Activated naive CD4-positive, alpha-beta T cell treated with anti-CD3 and anti-CD28 coated beads, Interleukin-2, amount 50 U/mL, for 24 hours (primary cell): ENCODE measurements around the gene SIMC1.

Experiments used
- H3K27ac Mint-ChIP-seq: one replicate; pipeline ENCODE4 v1.8.0; 2021; ENCODE audit warnings: mild to moderate bottlenecking, mixed read lengths
- H3K27me3 Mint-ChIP-seq: one replicate; pipeline ENCODE4 v1.8.0; 2021; ENCODE audit warnings: mixed read lengths
- H3K36me3 Mint-ChIP-seq: one replicate; pipeline ENCODE4 v1.8.0; 2021; ENCODE audit warnings: mixed read lengths
- H3K4me1 Mint-ChIP-seq: one replicate; pipeline ENCODE4 v1.8.0; 2021; ENCODE audit warnings: mixed read lengths
- H3K4me3 Mint-ChIP-seq: one replicate; pipeline ENCODE4 v1.8.0; 2021; ENCODE audit warnings: mild to moderate bottlenecking, mixed read lengths
- H3K9me3 Mint-ChIP-seq: one replicate; pipeline ENCODE4 v1.8.0; 2021; ENCODE audit warnings: mixed read lengths

SIMC1 gene

DNA sequence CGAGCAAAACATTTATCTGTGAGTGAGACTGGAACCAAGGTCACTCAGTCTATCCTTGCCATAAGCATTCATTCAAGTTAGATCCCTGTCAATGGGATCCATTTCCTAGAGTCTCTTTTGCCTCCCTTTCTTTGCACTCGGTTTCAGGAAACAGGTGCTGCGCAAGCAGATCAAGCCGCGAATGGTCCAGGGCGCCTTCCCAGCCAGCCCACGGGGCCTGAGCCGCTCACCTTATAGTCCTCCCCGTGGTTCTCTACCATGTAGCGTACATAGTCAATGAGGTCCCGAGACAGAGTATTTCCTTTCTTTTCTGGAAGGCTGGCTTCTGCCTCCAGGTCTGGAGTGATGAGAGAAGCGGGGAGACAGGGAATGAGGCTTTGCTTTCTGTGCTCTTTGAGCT lies 146.8 kb downstream of the SIMC1 start:
- Mint-ChIP-seq H3K9me3 (no peaks in the 10 kb centered on the region), H3K27me3 (no peaks in the 10 kb centered on the region), H3K4me3 (no peak overlapping the region), H3K4me1 (peaks cover 34% of the 10 kb centered on the region), H3K36me3 (peaks cover 27% of the 10 kb centered on the region), H3K27ac (peak overlapping the region; percentile 12)

DNA sequence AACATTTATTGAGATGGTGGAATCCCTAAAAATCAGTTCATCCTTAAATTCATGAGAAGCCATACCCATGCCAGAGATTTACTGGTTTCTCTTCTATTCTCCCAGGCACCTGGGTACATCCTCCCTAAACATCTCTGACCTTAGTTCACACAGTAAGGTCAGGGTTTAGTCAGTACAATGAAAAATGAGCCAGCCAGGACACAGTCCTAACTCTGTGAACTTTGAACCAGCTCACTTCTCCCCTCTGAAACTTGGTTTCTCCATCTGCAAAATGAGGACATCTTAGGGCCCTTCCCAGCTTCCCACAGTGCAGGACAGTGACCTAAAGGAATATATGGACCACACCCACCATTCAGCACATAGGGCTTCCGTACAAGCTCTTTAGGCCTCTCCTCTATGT lies 148.3 kb downstream of the SIMC1 start:
- Mint-ChIP-seq H3K4me3 (peak overlapping the region; percentile 100), H3K36me3 (peaks cover 27% of the 10 kb centered on the region), H3K27ac (peak overlapping the region; percentile 17)

GRCh38 chr5:176387384-176387925 lies 149.2 kb downstream of the SIMC1 start:
- peak overlapping the region; percentile 100 for H3K4me3 Mint-ChIP-seq

More for the DNA sequence above, 148.3 kb downstream of the SIMC1 start:
- Mint-ChIP-seq H3K27me3 (no peaks in the 10 kb centered on the region), H3K9me3 (no peaks in the 10 kb centered on the region), H3K4me1 (peaks cover 32% of the 10 kb centered on the region)

GRCh38 chr5:176388003-176388443 lies 149.8 kb downstream of the SIMC1 start:
- Mint-ChIP-seq H3K9me3 (no peaks in the 10 kb centered on the region), H3K4me3 (peak overlapping the region; percentile 100), H3K36me3 (peaks cover 27% of the 10 kb centered on the region), H3K4me1 (peaks cover 32% of the 10 kb centered on the region), H3K27me3 (no peaks in the 10 kb centered on the region), H3K27ac (peak overlapping the region; percentile 100)

More at GRCh38 chr5:176387384-176387925, 149.2 kb downstream of the SIMC1 start:
- Mint-ChIP-seq H3K9me3 (no peaks in the 10 kb centered on the region), H3K4me1 (peaks cover 32% of the 10 kb centered on the region), H3K36me3 (peaks cover 27% of the 10 kb centered on the region), H3K27ac (peak overlapping the region; percentile 100), H3K27me3 (no peaks in the 10 kb centered on the region)

- Mint-ChIP-seq H3K4me3 (peak within 1 kb of the TSS; percentile 100), H3K36me3 (peaks cover 27% of the 10 kb centered on the region), H3K9me3 (no peaks in the 10 kb centered on the region), H3K27me3 (no peaks in the 10 kb centered on the region), H3K4me1 (peaks cover 32% of the 10 kb centered on the region), H3K27ac (peak within 1 kb of the TSS; percentile 100)
Measured at GRCh38 chr5:176388444-176389134, 150.4 kb downstream of the SIMC1 start, which contains the start of the genes HIGD2A and NOP16. TSS of gene HIGD2A (plus strand) at chr5:176388751. CDS start at chr5:176388820, 69 bp downstream. TSS of gene NOP16 (minus strand) at chr5:176388598. CDS start at chr5:176388539, 59 bp downstream.

GRCh38 chr5:176389135-176390123 lies 151.2 kb downstream of the SIMC1 start:
- Mint-ChIP-seq H3K27me3 (no peaks in the 10 kb centered on the region), H3K4me1 (peaks cover 28% of the 10 kb centered on the region), H3K9me3 (no peaks in the 10 kb centered on the region)

DNA sequence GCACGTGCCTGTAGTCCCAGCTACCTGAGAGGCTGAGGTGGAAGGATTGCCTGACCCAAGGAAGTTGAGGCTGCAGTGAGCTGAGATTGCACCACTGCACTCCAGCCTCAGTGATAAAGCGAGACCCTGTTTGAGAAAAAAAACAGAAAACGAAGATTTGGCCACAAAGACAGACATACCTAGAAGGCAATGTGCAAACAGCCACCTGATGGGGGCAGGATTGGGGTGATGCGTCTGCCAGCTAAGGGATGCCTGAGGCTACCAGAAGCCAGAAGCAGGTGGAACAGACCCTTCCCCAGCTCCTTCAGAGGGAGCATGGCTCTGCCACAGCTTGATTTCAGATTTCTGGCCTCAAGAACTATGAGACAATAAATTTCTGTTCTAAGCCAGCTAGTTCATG lies 153.3 kb downstream of the SIMC1 start:
- no peak overlapping the region for H3K27ac Mint-ChIP-seq
- peaks cover 17% of the 10 kb centered on the region for H3K36me3 Mint-ChIP-seq
- H3K4me3 Mint-ChIP-seq, result no peak overlapping the region

More at GRCh38 chr5:176389135-176390123, 151.2 kb downstream of the SIMC1 start:
- H3K4me3 Mint-ChIP-seq, result peak overlapping the region; percentile 100
- peak overlapping the region; percentile 100 for H3K27ac Mint-ChIP-seq
- H3K36me3 Mint-ChIP-seq, result peaks cover 27% of the 10 kb centered on the region

DNA sequence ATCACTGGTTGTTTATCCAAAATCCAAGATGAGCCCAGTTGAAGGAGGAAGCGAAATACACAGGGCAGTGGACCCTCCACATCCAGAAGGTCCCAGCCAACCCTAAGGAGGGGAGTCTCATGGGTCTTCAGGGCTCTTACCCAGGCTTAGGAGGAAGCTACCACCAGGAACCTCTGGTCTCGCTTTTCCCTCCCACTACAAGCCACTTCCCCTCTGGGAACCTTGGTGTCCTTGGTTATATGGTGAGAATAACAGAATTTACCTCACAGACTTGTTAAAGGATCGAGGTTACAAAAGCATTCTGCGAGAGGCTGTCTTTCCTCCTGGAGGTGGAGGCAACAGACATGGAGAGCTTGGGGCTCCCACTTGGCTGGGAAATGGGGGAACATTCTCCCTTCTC lies 153.8 kb downstream of the SIMC1 start:
- H3K9me3 Mint-ChIP-seq, result no peaks in the 10 kb centered on the region
- H3K4me1 Mint-ChIP-seq, result peaks cover 8% of the 10 kb centered on the region
- H3K27ac Mint-ChIP-seq, result peak overlapping the region; percentile 52
- H3K36me3 Mint-ChIP-seq, result peaks cover 12% of the 10 kb centered on the region
- no peak overlapping the region for H3K4me3 Mint-ChIP-seq
- H3K27me3 Mint-ChIP-seq, result no peaks in the 10 kb centered on the region

More for the DNA sequence above, 153.3 kb downstream of the SIMC1 start:
- Mint-ChIP-seq H3K4me1 (peaks cover 14% of the 10 kb centered on the region), H3K27me3 (no peaks in the 10 kb centered on the region), H3K9me3 (no peaks in the 10 kb centered on the region)

DNA sequence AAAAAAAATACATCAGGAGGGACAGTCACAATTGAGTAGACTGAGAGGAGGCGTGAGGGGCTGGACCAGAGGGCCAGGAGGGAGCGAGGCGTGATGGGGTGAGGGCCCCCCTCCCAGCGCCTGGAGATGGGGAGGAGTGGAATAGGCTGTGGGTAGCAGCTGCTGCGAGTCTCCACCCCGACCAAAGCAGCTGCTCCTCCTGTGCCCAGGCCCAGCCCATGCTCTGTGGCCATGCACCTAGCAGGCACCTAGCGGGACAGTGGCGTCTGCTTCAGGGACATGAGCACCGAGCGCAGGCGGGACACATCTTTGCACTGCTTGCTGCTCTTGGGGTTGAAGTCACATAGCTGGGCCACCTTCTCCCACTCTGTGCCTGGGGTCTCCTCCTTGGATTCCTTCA lies 154.3 kb downstream of the SIMC1 start:
- Mint-ChIP-seq H3K9me3 (no peaks in the 10 kb centered on the region), H3K36me3 (peaks cover 8% of the 10 kb centered on the region), H3K4me1 (peaks cover 4% of the 10 kb centered on the region), H3K4me3 (no peak overlapping the region), H3K27ac (no peak overlapping the region), H3K27me3 (no peaks in the 10 kb centered on the region)

GRCh38 chr5:176394096-176394495 lies 155.9 kb downstream of the SIMC1 start:
- Mint-ChIP-seq H3K27me3 (no peaks in the 10 kb centered on the region), H3K36me3 (peaks cover 1% of the 10 kb centered on the region), H3K27ac (no peak overlapping the region), H3K4me3 (no peak overlapping the region), H3K9me3 (no peaks in the 10 kb centered on the region), H3K4me1 (peaks cover 4% of the 10 kb centered on the region)

DNA sequence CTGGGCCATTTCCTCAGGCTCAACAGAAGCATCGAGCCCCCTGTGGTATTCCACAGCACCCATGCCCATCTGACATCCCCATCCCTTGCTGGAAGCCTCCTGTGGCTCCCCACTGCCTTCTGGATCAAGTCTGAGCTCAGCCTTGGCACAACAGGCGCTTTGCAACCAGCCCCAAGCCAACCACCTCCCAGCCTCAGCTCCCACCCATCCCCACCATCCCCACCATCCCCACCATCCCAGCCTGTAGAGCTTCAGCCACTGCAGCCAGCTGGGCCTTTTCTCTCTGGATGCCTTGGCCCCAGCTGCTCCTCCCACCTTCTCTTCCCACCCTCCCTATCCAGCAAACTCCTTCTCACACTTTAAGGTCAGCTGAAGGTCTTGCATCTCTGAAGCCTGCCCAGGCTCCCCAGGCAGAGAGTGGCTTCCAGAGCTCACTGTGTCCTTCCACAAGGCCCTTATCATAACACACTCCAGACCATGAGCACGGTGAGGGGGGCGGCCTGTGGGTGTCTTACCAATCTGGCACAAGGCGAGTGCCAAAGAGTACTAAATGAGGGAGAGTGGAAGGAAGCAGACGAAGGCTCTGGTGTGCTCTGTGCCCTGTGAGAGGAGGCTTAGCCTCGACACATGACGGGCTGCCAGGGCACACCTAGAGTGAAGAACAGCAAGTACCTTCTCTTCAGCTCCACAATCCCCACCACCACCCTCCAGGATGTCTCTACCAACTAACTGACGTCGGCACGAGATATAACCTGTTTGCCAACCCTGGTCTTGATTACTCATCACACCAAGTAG lies 156.9 kb downstream of the SIMC1 start:
- H3K27ac Mint-ChIP-seq, result no peak overlapping the region

More for the DNA sequence above, 156.9 kb downstream of the SIMC1 start:
- Mint-ChIP-seq H3K36me3 (peaks cover 1% of the 10 kb centered on the region), H3K4me1 (no peaks in the 10 kb centered on the region), H3K4me3 (no peak overlapping the region), H3K27me3 (no peaks in the 10 kb centered on the region), H3K9me3 (no peaks in the 10 kb centered on the region)
